Fibroblast of the aortic adventitia (primary cell): ENCODE results near the gene SQSTM1. TPM values are rescaled to one million over a fixed set of nuclear protein-coding genes. Genes with fewer than 3 reads are reported as not detected.

Experiments
- DNase-seq: peaks from one replicate; pipeline ENCODE4 v3.0.0-alpha.2; 2010; ENCODE audit warnings: low read depth
- H3K4me3 ChIP-seq: 2 replicates; pipeline ENCODE4 v1.5.1; 2011; ENCODE audit warnings: low read depth, mild to moderate bottlenecking, control low read depth, low read length, moderate library complexity
- CTCF ChIP-seq: IDR thresholded peaks from 2 replicates; pipeline ENCODE4 v1.5.1; 2011; ENCODE audit warnings: mild to moderate bottlenecking, low read length, control low read depth, inconsistent platforms; ENCODE audit not compliant: insufficient read depth
- total RNA-seq: library from RNA; depleted of rRNA; stranded (reverse); fragments of >200 nt; gene quantifications from 2 replicates; pipeline ENCODE4 v1.2.3, GENCODE V29; 2012; ENCODE audit warnings: low replicate concordance

The SQSTM1 gene
- total RNA-seq, 1 donor, result 596 TPM

DNA sequence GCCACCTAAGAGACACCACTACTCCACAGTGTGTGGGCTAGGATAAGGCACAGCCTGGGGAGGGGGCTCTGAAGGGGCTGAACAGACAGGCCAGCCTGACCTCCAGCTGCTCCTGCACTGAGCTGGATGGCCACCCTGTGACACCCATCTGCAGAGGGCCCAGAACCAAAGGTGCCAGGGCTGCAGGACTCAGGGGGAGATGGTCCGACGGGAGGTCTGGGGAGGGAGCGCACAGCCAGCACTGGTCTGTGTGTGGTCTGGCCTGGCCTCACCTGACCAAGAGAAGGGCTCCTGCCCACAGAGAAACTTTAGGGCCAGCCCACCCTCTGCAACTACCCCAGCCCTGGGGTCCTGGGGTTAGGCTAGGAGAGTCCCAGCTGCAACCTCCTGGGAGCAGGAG is 26.1 kb upstream of the SQSTM1 start:
- no peak for DNase-seq
- TF ChIP-seq CTCF, result no peak
- H3K4me3 ChIP-seq, result peak overlapping the region; percentile 53

DNA sequence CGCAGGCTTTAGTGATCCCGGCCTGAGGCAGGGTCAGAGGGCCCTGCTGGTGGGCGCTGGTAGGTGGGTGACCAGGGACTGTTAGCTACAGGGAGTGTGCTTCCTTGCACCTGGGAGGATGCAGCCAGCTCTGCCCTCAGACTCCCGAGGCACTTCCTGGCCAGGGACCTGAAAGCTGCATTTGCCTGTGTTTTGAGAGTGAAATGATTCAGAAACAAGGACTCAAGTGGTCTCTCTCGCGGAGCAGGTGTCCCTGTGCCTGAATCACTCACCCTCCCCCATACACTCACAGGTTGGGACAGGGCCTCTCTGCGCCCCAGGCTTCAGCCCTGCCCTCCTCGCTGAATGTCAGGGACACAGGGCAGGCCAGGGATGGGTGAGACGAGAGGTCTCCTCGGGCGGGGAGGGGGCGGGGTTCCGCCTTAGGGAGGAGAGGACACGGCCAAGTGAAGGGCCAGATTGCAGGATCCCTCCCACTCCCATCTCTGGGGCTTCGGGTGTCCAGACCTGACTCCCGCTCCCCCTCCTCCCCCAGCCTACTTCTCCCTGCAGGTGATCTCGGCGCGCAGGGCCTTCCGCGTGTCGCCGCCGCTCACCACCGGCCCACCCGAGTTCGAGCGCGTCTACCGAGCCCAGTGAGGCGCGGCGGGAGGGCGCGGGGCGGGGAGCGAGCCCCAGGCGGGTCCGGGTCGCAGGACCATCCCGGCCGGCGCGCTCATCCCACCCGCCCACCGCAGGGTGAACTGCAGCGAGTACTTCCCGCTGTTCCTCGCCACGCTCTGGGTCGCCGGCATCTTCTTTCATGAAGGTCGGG is 25.4 kb upstream of the SQSTM1 start:
- H3K4me3 ChIP-seq, result peak overlapping the region; percentile 60
- TF ChIP-seq CTCF, result no peak
- DNase-seq, result no peak

DNA sequence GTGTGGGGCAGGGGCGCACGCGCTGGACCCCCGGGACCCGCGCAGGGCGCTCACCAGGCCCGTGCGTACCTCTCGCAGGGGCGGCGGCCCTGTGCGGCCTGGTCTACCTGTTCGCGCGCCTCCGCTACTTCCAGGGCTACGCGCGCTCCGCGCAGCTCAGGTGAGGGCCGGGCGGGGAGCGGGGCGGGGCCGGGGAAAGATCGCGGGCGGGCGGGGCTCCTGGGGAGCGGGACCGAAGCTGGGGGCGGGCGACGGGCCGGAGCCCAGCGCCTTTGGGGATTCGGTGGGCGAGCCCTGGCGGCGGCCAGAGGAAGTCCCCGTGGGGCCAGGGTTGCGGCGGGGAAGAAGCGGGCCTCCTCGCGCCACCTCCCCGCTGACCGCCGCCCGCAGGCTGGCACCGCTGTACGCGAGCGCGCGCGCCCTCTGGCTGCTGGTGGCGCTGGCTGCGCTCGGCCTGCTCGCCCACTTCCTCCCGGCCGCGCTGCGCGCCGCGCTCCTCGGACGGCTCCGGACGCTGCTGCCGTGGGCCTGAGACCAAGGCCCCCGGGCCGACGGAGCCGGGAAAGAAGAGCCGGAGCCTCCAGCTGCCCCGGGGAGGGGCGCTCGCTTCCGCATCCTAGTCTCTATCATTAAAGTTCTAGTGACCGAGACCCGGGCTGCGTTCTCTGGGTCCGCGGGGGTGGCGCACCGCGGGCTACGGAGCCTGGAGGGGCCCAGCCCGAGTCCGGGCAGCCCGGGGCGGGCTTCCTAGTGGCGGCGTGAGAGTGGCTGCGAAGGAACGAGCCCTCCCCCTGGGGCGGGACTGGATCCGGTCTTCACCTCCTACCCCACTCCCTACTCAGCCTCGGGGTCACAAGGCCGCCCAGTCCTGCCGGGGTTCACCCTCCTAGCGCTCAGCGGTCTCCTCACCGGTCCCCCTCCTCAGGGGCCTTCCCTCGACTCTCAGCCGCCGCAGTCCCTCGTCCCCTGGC is 24.6 kb upstream of the SQSTM1 start:
- H3K4me3 ChIP-seq, result peak overlapping the region; percentile 60
- DNase-seq, result peak; percentile 70
- TF ChIP-seq CTCF, result peak; percentile 47

- TF ChIP-seq CTCF, result no peak
- no peak overlapping the region for H3K4me3 ChIP-seq
- DNase-seq, result no peak
Observed at GRCh38 chr5:179796877-179797608, 23.7 kb upstream of the SQSTM1 start.

GRCh38 chr5:179797741-179798140 is 23.0 kb upstream of the SQSTM1 start:
- TF ChIP-seq CTCF, result no peak
- no peak overlapping the region for H3K4me3 ChIP-seq
- DNase-seq, result no peak

GRCh38 chr5:179798144-179798770 is 22.4 kb upstream of the SQSTM1 start:
- TF ChIP-seq CTCF, result no peak
- DNase-seq, result no peak
- no peak overlapping the region for H3K4me3 ChIP-seq
